Stomach (tissue), 4 donors: Measurements from ENCODE around the gene MEF2A.

ENCODE experiments used
- POLR2AphosphoS5 ChIP-seq, 3 donors: sonication (generic); formaldehyde crosslinking; IDR thresholded peaks; one replicate each; pipeline ENCODE4 v1.6.1; 2016; ENCODE audit warnings: antibody characterized with exemption in 3 of 3
- TF ChIP-seq, protein P1 (sequence below), 7 experiments: fragments of 450-650 bp in 4 of 7; fragments of 200-600 bp in 3 of 7; sonication (generic) in 3 of 7; IDR thresholded peaks; one replicate each; pipeline ENCODE4 v1.5.1; 2016 to 2019; ENCODE audit warnings: antibody characterized with exemption in 7 of 7, control low read depth in 2 of 7, mild to moderate bottlenecking in 1 of 7

DNA sequence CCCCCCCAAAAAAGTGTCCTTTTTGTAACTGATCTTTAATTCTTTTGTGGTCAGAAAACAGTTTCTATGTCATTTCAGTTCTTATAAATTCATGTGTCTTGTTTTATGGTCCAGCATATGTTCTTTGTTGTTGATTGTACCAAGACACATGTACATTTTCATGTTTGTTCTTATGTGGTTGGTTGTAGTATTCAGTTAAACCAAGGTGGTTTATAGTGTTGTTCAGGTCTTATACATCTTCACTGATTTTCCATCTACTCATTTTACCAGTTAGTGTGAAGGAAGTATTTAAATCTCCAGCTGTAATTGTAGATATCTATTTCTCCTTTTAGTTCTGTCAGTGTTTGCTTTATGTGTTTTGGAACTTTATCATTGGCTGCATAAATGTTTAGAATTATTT, 24.0 kb downstream of the MEF2A start:
- no peak for TF ChIP-seq POLR2AphosphoS5 (IDR thresholded peaks at IDR 0.05)
- TF ChIP-seq, protein P1, sequence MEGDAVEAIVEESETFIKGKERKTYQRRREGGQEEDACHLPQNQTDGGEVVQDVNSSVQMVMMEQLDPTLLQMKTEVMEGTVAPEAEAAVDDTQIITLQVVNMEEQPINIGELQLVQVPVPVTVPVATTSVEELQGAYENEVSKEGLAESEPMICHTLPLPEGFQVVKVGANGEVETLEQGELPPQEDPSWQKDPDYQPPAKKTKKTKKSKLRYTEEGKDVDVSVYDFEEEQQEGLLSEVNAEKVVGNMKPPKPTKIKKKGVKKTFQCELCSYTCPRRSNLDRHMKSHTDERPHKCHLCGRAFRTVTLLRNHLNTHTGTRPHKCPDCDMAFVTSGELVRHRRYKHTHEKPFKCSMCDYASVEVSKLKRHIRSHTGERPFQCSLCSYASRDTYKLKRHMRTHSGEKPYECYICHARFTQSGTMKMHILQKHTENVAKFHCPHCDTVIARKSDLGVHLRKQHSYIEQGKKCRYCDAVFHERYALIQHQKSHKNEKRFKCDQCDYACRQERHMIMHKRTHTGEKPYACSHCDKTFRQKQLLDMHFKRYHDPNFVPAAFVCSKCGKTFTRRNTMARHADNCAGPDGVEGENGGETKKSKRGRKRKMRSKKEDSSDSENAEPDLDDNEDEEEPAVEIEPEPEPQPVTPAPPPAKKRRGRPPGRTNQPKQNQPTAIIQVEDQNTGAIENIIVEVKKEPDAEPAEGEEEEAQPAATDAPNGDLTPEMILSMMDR (IDR thresholded peaks at IDR 0.05) = no peak
